Caco-2 (cell line): Measurements from ENCODE around the gene AHNAK2. TPM values are rescaled to one million over a fixed set of nuclear protein-coding genes. Genes with fewer than 3 reads are reported as not detected.

Experiments
- BruUV-seq: library from RNA; stranded (reverse); fragments of 400-500 nt; replicated peaks from 2 replicates; lab custom pipeline; 2021; lab: Mats Ljungman, UMichigan
- CTCF ChIA-PET: fragments of 300-600 bp; sonication (Branson Sonifier 250); formaldehyde crosslinking; loops from one replicate; lab custom pipeline; 2022; ENCODE audit warnings: antibody characterized with exemption; lab: Charles Lee
- POLR2A ChIA-PET: fragments of 300-600 bp; sonication (Branson Sonifier 250); formaldehyde crosslinking; loops from one replicate; lab custom pipeline; 2022; ENCODE audit warnings: antibody characterized with exemption; lab: Charles Lee
- DNase-seq, 2 experiments: peaks; one replicate each; pipeline versions ENCODE4 v3.0.0 to v3.0.0-alpha.2; 2020 to 2022
- H3K27me3 ChIP-seq: replicated peaks from 2 replicates; pipeline ENCODE4 v1.6.0; 2011; ENCODE audit warnings: low read length; ENCODE audit not compliant: control insufficient read depth, insufficient read depth
- H3K36me3 ChIP-seq: 2 replicates; pipeline ENCODE4 v1.5.1; 2011; ENCODE audit warnings: low read length; ENCODE audit not compliant: control insufficient read depth, insufficient read depth
- H3K4me1 ChIP-seq: fragments of 250-450 bp; sonication (Bioruptor Pico); 2 replicates; pipeline ENCODE4 v1.5.1; 2020; ENCODE audit warnings: mild to moderate bottlenecking
- H3K4me3 ChIP-seq: 2 replicates; pipeline ENCODE4 v1.5.1; 2011; ENCODE audit warnings: low read depth, mild to moderate bottlenecking, control low read depth, low read length
- H3K9me3 ChIP-seq: fragments of 250-450 bp; sonication (Bioruptor Pico); 2 replicates; pipeline ENCODE4 v1.5.1; 2020; ENCODE audit warnings: mild to moderate bottlenecking, moderate library complexity
- H3K27ac Mint-ChIP-seq: one replicate; pipeline ENCODE4 v1.8.0; 2022; ENCODE audit warnings: mixed read lengths; ENCODE audit not compliant: unreplicated experiment
- H3K27me3 Mint-ChIP-seq: one replicate; pipeline ENCODE4 v1.8.0; 2022; ENCODE audit warnings: mixed read lengths; ENCODE audit not compliant: insufficient read depth, unreplicated experiment
- H3K36me3 Mint-ChIP-seq: one replicate; pipeline ENCODE4 v1.8.0; 2022; ENCODE audit warnings: mild to moderate bottlenecking, mixed read lengths; ENCODE audit not compliant: insufficient read depth, unreplicated experiment
- H3K4me1 Mint-ChIP-seq: one replicate; pipeline ENCODE4 v1.8.0; 2022; ENCODE audit warnings: low read depth, mixed read lengths; ENCODE audit not compliant: unreplicated experiment
- H3K4me3 Mint-ChIP-seq: one replicate; pipeline ENCODE4 v1.8.0; 2022; ENCODE audit warnings: mild to moderate bottlenecking, moderate library complexity, mixed read lengths; ENCODE audit not compliant: unreplicated experiment
- H3K9me3 Mint-ChIP-seq: one replicate; pipeline ENCODE4 v1.8.0; 2022; ENCODE audit warnings: mixed read lengths; ENCODE audit not compliant: unreplicated experiment
- CTCF ChIP-seq, 2 experiments: fragments of 200-600 bp in 1 of 2; IDR thresholded peaks; 1 replicate in 1 of 2; 2 replicates in 1 of 2; pipeline versions ENCODE4 v1.5.1 to v1.8.0; 2011 to 2022; ENCODE audit warnings: antibody characterized with exemption in 1 of 2, control low read depth in 1 of 2, inconsistent platforms in 1 of 2, low read depth in 1 of 2, low read length in 1 of 2, mild to moderate bottlenecking in 1 of 2, moderate library complexity in 1 of 2; ENCODE audit not compliant: insufficient read depth in 1 of 2, severe bottlenecking in 1 of 2, unreplicated experiment in 1 of 2
- intact Hi-C: fragments of 100-400 bp; cut with micrococcal nuclease; formaldehyde crosslinking; loops from one replicate; pipeline ENCODE4 v1.10.0; 2022; ENCODE audit not compliant: unreplicated experiment
- total RNA-seq: library from RNA; stranded (reverse); gene quantifications from 2 replicates; pipeline ENCODE4 v1.2.3, GENCODE V29; 2022

The AHNAK2 gene
- total RNA-seq, 1 experiment from 2014 or later: 0.77 TPM

DNA sequence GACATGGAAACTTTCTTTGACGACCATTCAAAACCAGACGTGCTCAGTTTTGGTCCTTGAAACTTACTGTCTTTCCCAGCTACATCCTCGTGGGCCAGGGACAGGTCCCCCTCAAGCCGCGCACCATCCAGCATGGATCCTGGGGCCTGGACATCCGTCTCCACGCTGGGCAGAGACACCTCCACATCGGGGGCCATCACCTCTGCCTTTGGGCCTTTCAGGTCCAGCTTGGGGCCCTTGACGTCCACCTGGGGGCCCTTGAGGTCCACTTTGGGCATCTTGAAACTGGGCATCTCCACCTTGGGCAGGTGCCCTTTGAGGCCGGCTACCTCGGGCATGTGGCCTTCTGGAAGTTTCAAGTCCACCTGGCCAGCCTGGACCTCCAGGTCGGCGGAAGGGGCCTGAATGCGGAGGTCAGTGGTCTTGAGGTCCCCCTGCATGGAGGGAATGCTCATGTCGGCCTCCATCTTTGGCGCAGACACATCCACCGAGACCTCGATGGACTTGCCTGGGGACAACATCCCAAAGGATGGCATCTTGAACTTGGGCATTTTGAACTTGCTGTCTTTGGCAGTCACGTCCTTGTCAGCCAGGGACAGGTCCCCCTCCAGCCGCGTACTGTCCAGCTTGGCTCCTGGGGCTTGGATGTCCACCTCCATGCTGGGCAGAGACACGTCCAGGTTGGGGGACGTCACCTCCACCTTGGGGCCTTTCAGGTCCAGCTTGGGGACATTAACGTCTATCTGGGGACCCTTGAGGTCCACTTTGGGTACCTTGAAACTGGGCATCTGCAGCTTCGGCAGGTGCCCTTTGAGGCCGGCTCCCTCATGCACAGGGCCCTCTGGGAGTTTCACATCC, 36.4 kb downstream of the AHNAK2 start:
- no peaks in the 10 kb centered on the region for H3K9me3 ChIP-seq
- H3K27me3 ChIP-seq: peaks cover 1% of the 10 kb centered on the region
- Mint-ChIP-seq H3K36me3 (no peaks in the 10 kb centered on the region), H3K27me3 (peaks cover 7% of the 10 kb centered on the region), H3K27ac (no peak overlapping the region), H3K4me1 (no peaks in the 10 kb centered on the region), H3K4me3 (no peak overlapping the region), H3K9me3 (no peaks in the 10 kb centered on the region)
- no TSS peak for BruUV-seq
- H3K4me1 ChIP-seq: no peaks in the 10 kb centered on the region
- H3K4me3 ChIP-seq: no peak overlapping the region
- ChIA-PET CTCF (interaction anchor here (0.6 to 1.3 kb wide), 8 partner anchors 14 to 208 kb away, joined by 3 to 9 read pairs (median 4); no protein-coding TSS in a partner anchor), POLR2A (no interaction called here)
- DNase-seq: peak in 1 of 2 experiments; percentile 30
- no peak for TF ChIP-seq CTCF (IDR thresholded peaks at IDR 0.05; ENCODE audit: insufficient read depth in 1 of 2, low read depth in 1 of 2, low read length in 1 of 2, severe bottlenecking in 1 of 2, unreplicated experiment in 1 of 2)
- H3K36me3 ChIP-seq: no peaks in the 10 kb centered on the region
- intact Hi-C loops: loop anchor here (2.0 kb wide), 1 partner anchor 45 kb away; no protein-coding TSS in a partner anchor

DNA sequence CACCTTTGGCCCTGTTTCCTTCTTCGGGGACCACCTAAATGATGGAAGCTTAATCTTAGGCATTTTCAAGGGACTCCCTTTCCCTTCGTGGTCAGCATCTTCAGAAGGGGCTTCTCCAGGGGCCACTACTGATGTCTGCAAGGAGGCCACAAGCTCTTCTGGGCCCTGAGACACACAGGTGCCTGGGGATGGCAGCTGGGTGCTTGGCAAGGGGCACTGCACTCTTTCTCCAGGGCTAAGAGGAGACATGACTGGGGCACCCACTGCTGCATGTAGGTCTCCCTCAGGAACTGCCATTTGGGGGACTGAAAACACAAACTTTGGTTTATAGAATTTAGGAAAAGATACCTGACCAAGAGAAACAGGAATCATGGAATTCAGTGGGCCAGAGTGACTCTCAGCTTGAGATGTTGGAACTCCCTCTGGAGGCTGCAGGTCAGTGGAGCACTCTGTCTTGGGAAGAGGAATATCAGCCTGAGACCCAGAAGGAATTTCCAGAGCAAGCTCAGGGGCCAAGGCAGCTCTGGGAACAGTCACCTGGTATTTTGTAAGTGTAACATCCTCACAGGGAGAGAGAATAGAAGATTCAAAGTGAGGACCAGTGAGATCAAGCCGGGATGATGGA, 37.5 kb downstream of the AHNAK2 start:
- Histone ChIP-seq H3K9me3 (no peaks in the 10 kb centered on the region), H3K4me1 (no peaks in the 10 kb centered on the region), H3K27me3 (peaks cover 1% of the 10 kb centered on the region), H3K4me3 (no peak overlapping the region), H3K36me3 (no peaks in the 10 kb centered on the region)
- Mint-ChIP-seq H3K36me3 (no peaks in the 10 kb centered on the region), H3K4me1 (no peaks in the 10 kb centered on the region), H3K27me3 (peaks cover 7% of the 10 kb centered on the region), H3K4me3 (no peak overlapping the region), H3K9me3 (no peaks in the 10 kb centered on the region), H3K27ac (no peak overlapping the region)
- ChIA-PET CTCF (interaction anchor here (0.6 to 1.3 kb wide), 9 partner anchors 12 to 262 kb away, joined by 3 to 9 read pairs (median 4); no protein-coding TSS in a partner anchor), POLR2A (no interaction called here)
- intact Hi-C loops: loop anchor here (2.0 kb wide), 1 partner anchor 44 kb away; no protein-coding TSS in a partner anchor
- no peak for DNase-seq
- BruUV-seq: no TSS peak
- peak; percentile 22 to 58 for TF ChIP-seq CTCF (IDR thresholded peaks at IDR 0.05; ENCODE audit: insufficient read depth in 1 of 2, low read depth in 1 of 2, low read length in 1 of 2, severe bottlenecking in 1 of 2, unreplicated experiment in 1 of 2)

DNA sequence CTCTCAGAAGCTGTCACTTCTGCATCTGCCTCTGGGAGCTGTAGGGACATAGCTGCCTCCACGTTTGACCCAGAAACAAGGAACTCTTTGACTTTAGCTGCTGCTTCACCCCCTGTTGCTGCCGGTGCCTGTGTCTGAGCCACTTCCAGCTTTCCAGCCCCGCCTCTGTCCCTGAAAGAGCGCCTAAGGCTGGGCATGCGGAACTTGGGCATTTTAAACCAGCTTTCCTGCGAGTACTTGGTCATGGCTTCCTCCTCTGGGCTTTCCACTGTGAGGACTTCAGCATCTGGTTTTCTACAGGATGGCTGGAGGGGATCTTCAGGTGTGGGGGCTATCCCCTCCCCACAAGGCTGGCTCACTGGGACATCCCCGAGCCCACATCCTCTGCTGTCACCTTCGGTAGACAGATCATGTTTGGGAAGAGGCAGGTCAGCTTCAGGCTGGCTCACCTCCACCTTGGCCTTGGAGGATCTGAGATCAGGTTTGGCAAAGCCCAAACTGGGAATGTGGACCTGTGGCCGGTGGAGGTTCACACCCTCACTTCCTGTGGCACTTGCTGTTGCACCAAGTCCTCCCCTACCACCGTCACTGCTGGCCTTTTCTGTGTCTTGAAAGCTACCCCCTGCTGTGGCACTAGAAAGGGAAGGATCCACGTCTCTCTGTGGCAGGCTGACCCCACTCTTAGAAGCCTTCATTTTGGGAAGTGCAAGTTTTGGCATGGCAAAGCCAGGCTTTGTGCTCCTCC, 38.3 kb downstream of the AHNAK2 start:
- DNase-seq: no peak
- H3K36me3 Mint-ChIP-seq: no peaks in the 10 kb centered on the region
- no TSS peak for BruUV-seq
- ChIA-PET CTCF (interaction anchor here (0.7 to 1.3 kb wide), 2 partner anchors 45 to 261 kb away, joined by 4 to 9 read pairs; no protein-coding TSS in a partner anchor), POLR2A (no interaction called here)
- H3K9me3 ChIP-seq: no peaks in the 10 kb centered on the region
- no peaks in the 10 kb centered on the region for H3K36me3 ChIP-seq
- no peaks in the 10 kb centered on the region for H3K4me1 Mint-ChIP-seq
- TF ChIP-seq CTCF (IDR thresholded peaks at IDR 0.05; ENCODE audit: insufficient read depth in 1 of 2, low read depth in 1 of 2, low read length in 1 of 2, severe bottlenecking in 1 of 2, unreplicated experiment in 1 of 2): no peak
- no peak overlapping the region for H3K27ac Mint-ChIP-seq
- no peaks in the 10 kb centered on the region for H3K4me1 ChIP-seq
- H3K27me3 Mint-ChIP-seq: peaks cover 7% of the 10 kb centered on the region
- H3K4me3 ChIP-seq: no peak overlapping the region
- intact Hi-C loops: loop anchor here (2.0 kb wide), 1 partner anchor 43 kb away; no protein-coding TSS in a partner anchor
- H3K27me3 ChIP-seq: peaks cover 1% of the 10 kb centered on the region
- H3K4me3 Mint-ChIP-seq: no peak overlapping the region
- no peaks in the 10 kb centered on the region for H3K9me3 Mint-ChIP-seq
